ENCODE measurements around the gene ZBTB20. TPM values are rescaled to one million over a fixed set of nuclear protein-coding genes. Genes with fewer than 3 reads are reported as not detected.

ZBTB20 gene
- total RNA-seq, 5 donors from 2014 or later (not counting 1 experiment from before 2014, with no cell fraction given) = 43.1 to 80.7 (median 48.4) TPM

GRCh38 chr3:114338651-114339357 is 808.3 kb downstream of the ZBTB20 start:
- peak overlapping the region; percentile 72 for H3K27ac ChIP-seq (ENCODE audit: low read length)
- ChIA-PET POLR2A (interaction anchor here in 1 of 2 donors (0.6 to 0.7 kb wide), 2 partner anchors 124 to 125 kb away, joined by 4 to 11 read pairs; no protein-coding TSS in a partner anchor), CTCF (interaction anchor here (0.7 to 0.8 kb wide), 3 partner anchors 14 to 126 kb away, joined by 3 to 5 read pairs (median 4); no protein-coding TSS in a partner anchor)
- no peaks in the 10 kb centered on the region for H3K27me3 Mint-ChIP-seq
- H3K36me3 ChIP-seq (ENCODE audit: control insufficient read depth in 2 of 2, extremely low read depth in 1 of 2, insufficient read depth in 1 of 2, low read length in 1 of 2) = peaks cover 5 to 8% of the 10 kb centered on the region in 2 donors
- peak overlapping the region in 1 of 3 donors; percentile 48 for H3K4me3 Mint-ChIP-seq
- H3K36me3 Mint-ChIP-seq = peaks cover 25% of the 10 kb centered on the region
- peaks cover 20 to 40% (median 36%) of the 10 kb centered on the region in 3 donors for H3K4me1 Mint-ChIP-seq
- H3K27me3 ChIP-seq (replicated peaks in 1 of 2; ENCODE audit: control insufficient read depth in 2 of 2, extremely low read depth in 1 of 2, insufficient read depth in 2 of 2, low read length in 1 of 2) = no peaks in the 10 kb centered on the region
- no peaks in the 10 kb centered on the region for H3K9me3 ChIP-seq
- no peak overlapping the region for H3K4me3 ChIP-seq (ENCODE audit: control insufficient read depth in 1 of 2, extremely low read depth in 1 of 2, low read length in 1 of 2)
- H3K27ac Mint-ChIP-seq = peak overlapping the region; percentile 85 to 88
- ATAC-seq (replicated peaks in 1 of 4) = no peak
- no peaks in the 10 kb centered on the region for H3K9me3 Mint-ChIP-seq
- 96% methylated on average over 12 of the region's 19 CpGs for WGBS (ENCODE audit: insufficient coverage)
- H3K4me1 ChIP-seq (ENCODE audit: control insufficient read depth in 1 of 2, extremely low read depth in 1 of 2, insufficient read depth in 2 of 2, low read length in 2 of 2) = peaks cover 0 to 13% of the 10 kb centered on the region in 2 experiments
- peak in 1 of 35 experiments; percentile 46 for DNase-seq

- no peak for ATAC-seq (replicated peaks in 1 of 4)
- CTCF ChIA-PET = interaction anchor here (0.5 to 1.5 kb wide), 3 partner anchors 13 to 56 kb away, joined by 3 to 6 read pairs (median 3); no protein-coding TSS in a partner anchor
Observed at GRCh38 chr3:114336857-114337256, 810.2 kb downstream of the ZBTB20 start.

GRCh38 chr3:114336122-114336697 is 810.9 kb downstream of the ZBTB20 start:
- Histone ChIP-seq H3K36me3 (ENCODE audit: control insufficient read depth in 2 of 2, extremely low read depth in 1 of 2, insufficient read depth in 1 of 2, low read length in 1 of 2) (peaks cover 0 to 5% of the 10 kb centered on the region in 2 donors), H3K9me3 (no peaks in the 10 kb centered on the region), H3K27me3 (replicated peaks in 1 of 2; ENCODE audit: control insufficient read depth in 2 of 2, extremely low read depth in 1 of 2, insufficient read depth in 2 of 2, low read length in 1 of 2) (no peaks in the 10 kb centered on the region), H3K4me1 (ENCODE audit: control insufficient read depth in 1 of 2, extremely low read depth in 1 of 2, insufficient read depth in 2 of 2, low read length in 2 of 2) (peaks cover 0 to 19% of the 10 kb centered on the region in 2 experiments), H3K4me3 (ENCODE audit: control insufficient read depth in 1 of 2, extremely low read depth in 1 of 2, low read length in 1 of 2) (no peak overlapping the region), H3K27ac (ENCODE audit: low read length) (no peak overlapping the region)
- WGBS (ENCODE audit: insufficient coverage) = 80% methylated on average over 1 of the region's 1 CpG
- Mint-ChIP-seq H3K4me1 (peaks cover 32 to 63% (median 62%) of the 10 kb centered on the region in 3 donors), H3K36me3 (peaks cover 28% of the 10 kb centered on the region), H3K4me3 (no peak overlapping the region), H3K27me3 (no peaks in the 10 kb centered on the region), H3K27ac (peak overlapping the region; percentile 9 to 55), H3K9me3 (no peaks in the 10 kb centered on the region)
- ChIA-PET POLR2A (interaction anchor here in 1 of 2 donors (1.5 kb wide), 1 partner anchor 45 kb away, joined by 3 read pairs; no protein-coding TSS in a partner anchor), CTCF (interaction anchor here (0.6 to 1.8 kb wide), 5 partner anchors 45 to 606 kb away, joined by 3 to 6 read pairs (median 3); no protein-coding TSS in a partner anchor)
- DNase-seq = peak in 1 of 35 experiments; percentile 31
- ATAC-seq (replicated peaks in 1 of 4) = no peak

More at GRCh38 chr3:114336857-114337256, 810.2 kb downstream of the ZBTB20 start:
- no peak for DNase-seq
- Mint-ChIP-seq H3K27ac (peak overlapping the region in 1 of 2 donors; percentile 2), H3K4me1 (peaks cover 32 to 60% (median 55%) of the 10 kb centered on the region in 3 donors), H3K4me3 (no peak overlapping the region), H3K27me3 (no peaks in the 10 kb centered on the region), H3K9me3 (no peaks in the 10 kb centered on the region), H3K36me3 (peaks cover 34% of the 10 kb centered on the region)
- Histone ChIP-seq H3K27ac (ENCODE audit: low read length) (no peak overlapping the region), H3K4me3 (ENCODE audit: control insufficient read depth in 1 of 2, extremely low read depth in 1 of 2, low read length in 1 of 2) (no peak overlapping the region), H3K36me3 (ENCODE audit: control insufficient read depth in 2 of 2, extremely low read depth in 1 of 2, insufficient read depth in 1 of 2, low read length in 1 of 2) (peaks cover 2 to 5% of the 10 kb centered on the region in 2 donors), H3K4me1 (ENCODE audit: control insufficient read depth in 1 of 2, extremely low read depth in 1 of 2, insufficient read depth in 2 of 2, low read length in 2 of 2) (peaks cover 0 to 19% of the 10 kb centered on the region in 2 experiments), H3K27me3 (replicated peaks in 1 of 2; ENCODE audit: control insufficient read depth in 2 of 2, extremely low read depth in 1 of 2, insufficient read depth in 2 of 2, low read length in 1 of 2) (no peaks in the 10 kb centered on the region), H3K9me3 (no peaks in the 10 kb centered on the region)
- no CpG with 5 or more reads among the region's 3 CpGs for WGBS (ENCODE audit: insufficient coverage)
- POLR2A ChIA-PET = no interaction called here

GRCh38 chr3:114333923-114334240 is 813.2 kb downstream of the ZBTB20 start:
- H3K27me3 ChIP-seq (replicated peaks in 1 of 2; ENCODE audit: control insufficient read depth in 2 of 2, extremely low read depth in 1 of 2, insufficient read depth in 2 of 2, low read length in 1 of 2) = no peaks in the 10 kb centered on the region
- WGBS (ENCODE audit: insufficient coverage) = 73% methylated on average over 2 of the region's 2 CpGs
- ATAC-seq (replicated peaks in 1 of 4) (no peak), DNase-seq (no peak)
- H3K27ac ChIP-seq (ENCODE audit: low read length) = peak overlapping the region; percentile 68
- CTCF ChIA-PET = interaction anchor here (1.2 to 1.8 kb wide), 2 partner anchors 43 kb away, joined by 4 to 5 read pairs; no protein-coding TSS in a partner anchor
- H3K4me1 ChIP-seq (ENCODE audit: control insufficient read depth in 1 of 2, extremely low read depth in 1 of 2, insufficient read depth in 2 of 2, low read length in 2 of 2) = peaks cover 0 to 15% of the 10 kb centered on the region in 2 experiments
- no peaks in the 10 kb centered on the region for H3K9me3 ChIP-seq
- Mint-ChIP-seq H3K4me1 (peaks cover 30 to 75% (median 68%) of the 10 kb centered on the region in 3 donors), H3K27me3 (no peaks in the 10 kb centered on the region), H3K9me3 (no peaks in the 10 kb centered on the region), H3K27ac (peak overlapping the region; percentile 65 to 86), H3K4me3 (no peak overlapping the region), H3K36me3 (peaks cover 35% of the 10 kb centered on the region)
- POLR2A ChIA-PET = no interaction called here
- H3K4me3 ChIP-seq (ENCODE audit: control insufficient read depth in 1 of 2, extremely low read depth in 1 of 2, low read length in 1 of 2) = no peak overlapping the region
- peaks cover 0 to 1% of the 10 kb centered on the region in 2 donors for H3K36me3 ChIP-seq (ENCODE audit: control insufficient read depth in 2 of 2, extremely low read depth in 1 of 2, insufficient read depth in 1 of 2, low read length in 1 of 2)

GRCh38 chr3:114333180-114333922 is 813.7 kb downstream of the ZBTB20 start:
- CTCF ChIA-PET = interaction anchor here in 1 of 2 donors (1.8 kb wide), 1 partner anchor 42 kb away, joined by 5 read pairs; no protein-coding TSS in a partner anchor
- peaks cover 0 to 10% of the 10 kb centered on the region in 2 experiments for H3K4me1 ChIP-seq (ENCODE audit: control insufficient read depth in 1 of 2, extremely low read depth in 1 of 2, insufficient read depth in 2 of 2, low read length in 2 of 2)

More at GRCh38 chr3:114333180-114333922, 813.7 kb downstream of the ZBTB20 start:
- H3K9me3 ChIP-seq = no peaks in the 10 kb centered on the region
- POLR2A ChIA-PET = no interaction called here
- H3K36me3 ChIP-seq (ENCODE audit: control insufficient read depth in 2 of 2, extremely low read depth in 1 of 2, insufficient read depth in 1 of 2, low read length in 1 of 2) = no peaks in the 10 kb centered on the region
- 63% methylated on average over 1 of the region's 4 CpGs for WGBS (ENCODE audit: insufficient coverage)
- Mint-ChIP-seq H3K27me3 (no peaks in the 10 kb centered on the region), H3K9me3 (no peaks in the 10 kb centered on the region), H3K36me3 (peaks cover 37% of the 10 kb centered on the region), H3K27ac (peak overlapping the region; percentile 65 to 86), H3K4me1 (peaks cover 35 to 77% (median 70%) of the 10 kb centered on the region in 3 donors), H3K4me3 (no peak overlapping the region)
- ATAC-seq (replicated peaks in 1 of 4) (peak in 1 of 4 experiments; percentile 20), DNase-seq (no peak)
- H3K4me3 ChIP-seq (ENCODE audit: control insufficient read depth in 1 of 2, extremely low read depth in 1 of 2, low read length in 1 of 2) = no peak overlapping the region
- H3K27ac ChIP-seq (ENCODE audit: low read length) = peak overlapping the region; percentile 68
- H3K27me3 ChIP-seq (replicated peaks in 1 of 2; ENCODE audit: control insufficient read depth in 2 of 2, extremely low read depth in 1 of 2, insufficient read depth in 2 of 2, low read length in 1 of 2) = no peaks in the 10 kb centered on the region

Data from T-cell (primary cell).